ENCODE results near the gene ABCG1.

DNA sequence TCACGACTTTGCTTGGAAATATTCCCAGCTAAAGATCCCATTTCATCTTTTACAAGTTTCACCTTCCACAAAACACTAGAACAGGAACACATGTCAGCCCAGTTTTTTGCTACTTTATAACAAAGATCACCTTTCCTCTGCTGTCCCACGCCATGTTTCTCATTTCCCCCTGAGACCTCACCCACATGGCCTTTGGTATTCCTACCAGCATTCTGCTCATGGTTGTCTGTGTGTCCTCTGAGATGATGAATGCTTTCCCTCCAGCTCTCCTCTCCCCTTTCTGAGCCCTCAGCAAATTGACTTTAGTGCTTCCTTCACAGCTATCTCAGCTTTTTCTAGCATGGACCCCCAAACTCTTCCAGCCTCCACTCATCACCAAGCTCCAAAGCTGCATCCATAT is 32.3 kb upstream of the ABCG1 start:
- TF ChIP-seq, protein P1, sequence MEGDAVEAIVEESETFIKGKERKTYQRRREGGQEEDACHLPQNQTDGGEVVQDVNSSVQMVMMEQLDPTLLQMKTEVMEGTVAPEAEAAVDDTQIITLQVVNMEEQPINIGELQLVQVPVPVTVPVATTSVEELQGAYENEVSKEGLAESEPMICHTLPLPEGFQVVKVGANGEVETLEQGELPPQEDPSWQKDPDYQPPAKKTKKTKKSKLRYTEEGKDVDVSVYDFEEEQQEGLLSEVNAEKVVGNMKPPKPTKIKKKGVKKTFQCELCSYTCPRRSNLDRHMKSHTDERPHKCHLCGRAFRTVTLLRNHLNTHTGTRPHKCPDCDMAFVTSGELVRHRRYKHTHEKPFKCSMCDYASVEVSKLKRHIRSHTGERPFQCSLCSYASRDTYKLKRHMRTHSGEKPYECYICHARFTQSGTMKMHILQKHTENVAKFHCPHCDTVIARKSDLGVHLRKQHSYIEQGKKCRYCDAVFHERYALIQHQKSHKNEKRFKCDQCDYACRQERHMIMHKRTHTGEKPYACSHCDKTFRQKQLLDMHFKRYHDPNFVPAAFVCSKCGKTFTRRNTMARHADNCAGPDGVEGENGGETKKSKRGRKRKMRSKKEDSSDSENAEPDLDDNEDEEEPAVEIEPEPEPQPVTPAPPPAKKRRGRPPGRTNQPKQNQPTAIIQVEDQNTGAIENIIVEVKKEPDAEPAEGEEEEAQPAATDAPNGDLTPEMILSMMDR (IDR thresholded peaks at IDR 0.05), result no peak
- no peak for TF ChIP-seq POLR2AphosphoS5 (IDR thresholded peaks at IDR 0.05)
